CD14-positive monocyte (primary cell): ENCODE results near the gene RTN4R. TPM values are rescaled to one million over a fixed set of nuclear protein-coding genes. Genes with fewer than 3 reads are reported as not detected.

ENCODE experiments used
- DNase-seq, 3 donors: peaks; one replicate each; pipeline ENCODE4 v3.0.0-alpha.2; 2011 to 2022
- H2AFZ ChIP-seq: 2 replicates; pipeline ENCODE4 v1.6.0; 2012; ENCODE audit warnings: mild to moderate bottlenecking, low read depth, low read length, inconsistent platforms; ENCODE audit not compliant: insufficient read depth, poor library complexity, severe bottlenecking
- H3K27ac ChIP-seq, 2 donors: 1 replicate in 1 of 2; 2 replicates in 1 of 2; pipeline ENCODE4 v1.5.1; 2012 to 2013; ENCODE audit warnings: low read length in 2 of 2, control low read depth in 1 of 2, inconsistent platforms in 1 of 2, low read depth in 1 of 2, mild to moderate bottlenecking in 1 of 2
- H3K27me3 ChIP-seq, 2 donors: one replicate each; pipeline versions ENCODE4 v1.6.0 to v1.6.1; 2011 to 2013; ENCODE audit warnings: low read length in 2 of 2; ENCODE audit not compliant: control insufficient read depth in 2 of 2, insufficient read depth in 2 of 2
- H3K36me3 ChIP-seq, 2 donors: replicated peaks in 1 of 2; 1 replicate in 1 of 2; 2 replicates in 1 of 2; pipeline versions ENCODE4 v1.5.1 to v1.6.1; 2012 to 2013; ENCODE audit warnings: low read length in 2 of 2, control low read depth in 1 of 2, inconsistent platforms in 1 of 2, mild to moderate bottlenecking in 1 of 2; ENCODE audit not compliant: insufficient read depth in 2 of 2, control insufficient read depth in 1 of 2
- H3K4me1 ChIP-seq, 2 donors: 1 replicate in 1 of 2; 2 replicates in 1 of 2; pipeline versions ENCODE4 v1.5.1 to v1.6.1; 2012 to 2013; ENCODE audit warnings: low read length in 2 of 2, control low read depth in 1 of 2, inconsistent platforms in 1 of 2, mild to moderate bottlenecking in 1 of 2, moderate library complexity in 1 of 2; ENCODE audit not compliant: insufficient read depth in 2 of 2, control insufficient read depth in 1 of 2
- H3K4me2 ChIP-seq: replicated peaks from 2 replicates; pipeline ENCODE3; 2012; ENCODE audit warnings: low read length, moderate library complexity, mild to moderate bottlenecking; ENCODE audit not compliant: poor library complexity, severe bottlenecking; ENCODE audit errors: extremely low read depth
- H3K4me3 ChIP-seq, 3 experiments: fragments of 200-600 bp in 1 of 3; sonication (generic) in 1 of 3; replicated peaks in 1 of 3; 1 replicate in 2 of 3; 2 replicates in 1 of 3; pipeline ENCODE4 v1.5.1; 2011 to 2013; ENCODE audit warnings: low read length in 3 of 3, mild to moderate bottlenecking in 3 of 3, control low read depth in 2 of 3, low read depth in 2 of 3, inconsistent platforms in 1 of 3, moderate library complexity in 1 of 3
- H3K79me2 ChIP-seq: 2 replicates; pipeline ENCODE4 v1.6.0; 2012; ENCODE audit warnings: mild to moderate bottlenecking, control low read depth, inconsistent platforms, low read length, moderate library complexity; ENCODE audit not compliant: insufficient read depth
- H3K9ac ChIP-seq: 2 replicates; pipeline ENCODE4 v1.6.0; 2017; ENCODE audit warnings: low read length, mild to moderate bottlenecking; ENCODE audit not compliant: insufficient read depth, poor library complexity, severe bottlenecking
- H3K9me3 ChIP-seq, 2 donors: replicated peaks in 1 of 2; 1 replicate in 1 of 2; 2 replicates in 1 of 2; pipeline versions ENCODE4 v1.5.1 to v1.6.1; 2012 to 2013; ENCODE audit warnings: low read length in 2 of 2, control low read depth in 1 of 2; ENCODE audit not compliant: control insufficient read depth in 1 of 2, insufficient read depth in 1 of 2
- H4K20me1 ChIP-seq: 2 replicates; pipeline ENCODE4 v1.6.0; 2012; ENCODE audit warnings: mild to moderate bottlenecking, low read length, control low read depth, moderate library complexity; ENCODE audit not compliant: insufficient read depth
- H3K27ac Mint-ChIP-seq, 7 donors: one replicate each; pipeline ENCODE4 v1.8.0; 2020; ENCODE audit warnings: mild to moderate bottlenecking in 7 of 7, mixed read lengths in 7 of 7, moderate library complexity in 6 of 7, inconsistent platforms in 2 of 7
- H3K27me3 Mint-ChIP-seq, 3 donors: one replicate each; pipeline ENCODE4 v1.8.0; 2021 to 2022; ENCODE audit warnings: low read depth in 3 of 3, mild to moderate bottlenecking in 3 of 3, mixed read lengths in 3 of 3, moderate library complexity in 3 of 3, inconsistent platforms in 1 of 3
- H3K36me3 Mint-ChIP-seq, 2 donors: one replicate each; pipeline ENCODE4 v1.8.0; 2020; ENCODE audit warnings: mixed read lengths in 2 of 2, inconsistent platforms in 1 of 2, mild to moderate bottlenecking in 1 of 2
- H3K4me1 Mint-ChIP-seq: one replicate; pipeline ENCODE4 v1.8.0; 2020; ENCODE audit warnings: mild to moderate bottlenecking, mixed read lengths
- H3K4me3 Mint-ChIP-seq, 2 donors: one replicate each; pipeline ENCODE4 v1.8.0; 2020; ENCODE audit warnings: mild to moderate bottlenecking in 2 of 2, mixed read lengths in 2 of 2, moderate library complexity in 1 of 2
- H3K9me3 Mint-ChIP-seq, 7 donors: one replicate each; pipeline ENCODE4 v1.8.0; 2020 to 2022; ENCODE audit warnings: mixed read lengths in 7 of 7, mild to moderate bottlenecking in 6 of 7, moderate library complexity in 6 of 7, inconsistent platforms in 2 of 7
- WGBS: methylation state at CpG from one replicate; pipeline ENCODE4 v1.1.5; 2013; ENCODE audit warnings: missing lambda C conversion rate; ENCODE audit not compliant: insufficient coverage; 5-methylcytosine and 5-hydroxymethylcytosine counted together
- intact Hi-C, 2 donors: fragments of 100-400 bp; cut with micrococcal nuclease; formaldehyde crosslinking; loops; one replicate each; pipeline versions ENCODE4 v1.15.0 to v1.15.1; 2023
- polyA plus RNA-seq, 3 donors: library from polyadenylated mRNA; depleted of rRNA in 1 of 3; unstranded in 2 of 3; stranded (reverse) in 1 of 3; fragments of 300-500 nt in 2 of 3; fragments of >200 nt in 1 of 3; fragmentation: Illumina TruSeq in 2 of 3; gene quantifications; 1 replicate in 2 of 3; 2 replicates in 1 of 3; pipeline ENCODE4 v1.2.3, GENCODE V29; 2012 to 2021
- TF ChIP-seq, protein P1 (sequence below): fragments of 200-600 bp; IDR thresholded peaks from one replicate; pipeline ENCODE4 v1.8.0; 2022; ENCODE audit warnings: antibody characterized with exemption, mild to moderate bottlenecking

RTN4R gene
- polyA plus RNA-seq, 3 donors: not detected

DNA sequence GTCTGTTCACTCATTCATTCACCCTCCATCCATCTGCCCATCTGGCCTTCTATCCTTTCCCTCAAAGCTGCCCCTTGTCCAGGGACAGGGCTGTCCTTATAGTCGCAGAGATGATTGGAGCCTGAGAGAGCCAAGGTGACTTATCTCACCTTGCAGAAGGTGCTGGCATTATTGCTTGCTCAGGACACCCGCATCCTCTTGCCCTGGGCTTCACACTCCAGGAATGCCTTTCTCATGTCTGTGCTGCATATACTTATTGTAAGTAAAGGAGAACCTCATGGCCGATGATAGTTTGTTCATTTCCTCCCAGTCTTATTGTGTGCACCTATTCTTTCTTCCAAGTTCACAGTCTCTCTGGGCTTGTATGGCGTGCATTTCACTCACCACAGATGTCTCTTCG lies 68.2 kb downstream of the RTN4R start:
- Histone ChIP-seq H3K27ac (no peak overlapping the region), H3K27me3 (no peaks in the 10 kb centered on the region), H3K4me2 (no peak overlapping the region), H3K4me3 (no peak overlapping the region), H3K9me3 (no peaks in the 10 kb centered on the region), H3K36me3 (no peaks in the 10 kb centered on the region), H4K20me1 (no peaks in the 10 kb centered on the region), H2AFZ (no peak overlapping the region), H3K9ac (no peak overlapping the region), H3K4me1 (peaks cover 6 to 7% of the 10 kb centered on the region in 2 donors), H3K79me2 (no peaks in the 10 kb centered on the region)
- TF ChIP-seq, protein P1, sequence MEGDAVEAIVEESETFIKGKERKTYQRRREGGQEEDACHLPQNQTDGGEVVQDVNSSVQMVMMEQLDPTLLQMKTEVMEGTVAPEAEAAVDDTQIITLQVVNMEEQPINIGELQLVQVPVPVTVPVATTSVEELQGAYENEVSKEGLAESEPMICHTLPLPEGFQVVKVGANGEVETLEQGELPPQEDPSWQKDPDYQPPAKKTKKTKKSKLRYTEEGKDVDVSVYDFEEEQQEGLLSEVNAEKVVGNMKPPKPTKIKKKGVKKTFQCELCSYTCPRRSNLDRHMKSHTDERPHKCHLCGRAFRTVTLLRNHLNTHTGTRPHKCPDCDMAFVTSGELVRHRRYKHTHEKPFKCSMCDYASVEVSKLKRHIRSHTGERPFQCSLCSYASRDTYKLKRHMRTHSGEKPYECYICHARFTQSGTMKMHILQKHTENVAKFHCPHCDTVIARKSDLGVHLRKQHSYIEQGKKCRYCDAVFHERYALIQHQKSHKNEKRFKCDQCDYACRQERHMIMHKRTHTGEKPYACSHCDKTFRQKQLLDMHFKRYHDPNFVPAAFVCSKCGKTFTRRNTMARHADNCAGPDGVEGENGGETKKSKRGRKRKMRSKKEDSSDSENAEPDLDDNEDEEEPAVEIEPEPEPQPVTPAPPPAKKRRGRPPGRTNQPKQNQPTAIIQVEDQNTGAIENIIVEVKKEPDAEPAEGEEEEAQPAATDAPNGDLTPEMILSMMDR: no peak
- peaks cover 4% of the 10 kb centered on the region for H3K4me1 Mint-ChIP-seq
- intact Hi-C loops: no loop called here
- H3K36me3 Mint-ChIP-seq: no peaks in the 10 kb centered on the region
- no peak overlapping the region for H3K27ac Mint-ChIP-seq
- DNase-seq: no peak
- WGBS: 100% methylated on average over 2 of the region's 5 CpGs
- H3K27me3 Mint-ChIP-seq: peaks cover 0 to 2% (median 2%) of the 10 kb centered on the region in 3 donors
- no peaks in the 10 kb centered on the region for H3K9me3 Mint-ChIP-seq
- no peak overlapping the region for H3K4me3 Mint-ChIP-seq

DNA sequence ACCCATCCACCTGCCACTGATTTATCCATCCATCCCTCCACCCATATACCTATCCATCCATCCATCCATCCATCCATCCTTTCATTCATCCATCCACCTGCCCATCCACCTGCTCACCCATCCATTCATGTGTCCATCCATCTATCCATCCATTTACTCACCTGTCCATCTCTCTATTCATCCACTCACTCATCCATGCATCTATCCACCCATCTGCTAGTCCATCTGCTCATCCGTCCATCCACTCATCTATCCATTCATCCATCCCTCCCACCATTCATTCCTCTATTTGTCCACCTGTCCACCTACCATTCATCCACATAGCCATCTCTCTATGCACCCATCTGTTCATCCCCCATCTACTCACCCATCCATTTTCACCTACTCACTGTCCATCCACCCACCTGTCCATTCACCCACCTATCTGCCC lies 68.7 kb downstream of the RTN4R start:
- intact Hi-C loops: no loop called here

More for the DNA sequence above, 68.7 kb downstream of the RTN4R start:
- Histone ChIP-seq H3K4me3 (no peak overlapping the region), H3K36me3 (no peaks in the 10 kb centered on the region), H3K9ac (no peak overlapping the region), H3K4me1 (peaks cover 6 to 7% of the 10 kb centered on the region in 2 donors), H3K79me2 (no peaks in the 10 kb centered on the region), H3K4me2 (no peak overlapping the region), H3K27ac (no peak overlapping the region), H4K20me1 (no peaks in the 10 kb centered on the region), H2AFZ (no peak overlapping the region), H3K27me3 (no peaks in the 10 kb centered on the region), H3K9me3 (no peaks in the 10 kb centered on the region)
- no peak overlapping the region for H3K27ac Mint-ChIP-seq
- H3K9me3 Mint-ChIP-seq: no peaks in the 10 kb centered on the region
- WGBS: 100% methylated on average over 1 of the region's 1 CpG
- peaks cover 4% of the 10 kb centered on the region for H3K4me1 Mint-ChIP-seq
- no peak overlapping the region for H3K4me3 Mint-ChIP-seq
- H3K27me3 Mint-ChIP-seq: peaks cover 0 to 2% (median 2%) of the 10 kb centered on the region in 3 donors
- DNase-seq: no peak
- TF ChIP-seq, protein P1: no peak
- H3K36me3 Mint-ChIP-seq: no peaks in the 10 kb centered on the region
